Activated CD8-positive, alpha-beta T cell treated with anti-CD3 and anti-CD28 coated beads, Interleukin-2, amount 10 ng/mL, durations not matched to agents 7 days and 5 days (primary cell): ENCODE data around the gene KCNK17. TPM values are rescaled to one million over a fixed set of nuclear protein-coding genes. Genes with fewer than 3 reads are reported as not detected.

Experiments
- ATAC-seq: fragments of 150-1000 bp; cut with Tn5 transposase; one replicate; pipeline ENCODE4 v1.10.0; 2021; ENCODE audit warnings: moderate library complexity
- CTCF ChIA-PET: fragments of 350-600 bp; sonication (Branson Sonifier 250); formaldehyde crosslinking; loops from one replicate; lab custom pipeline; 2021; ENCODE audit warnings: antibody characterized with exemption; lab: Charles Lee
- POLR2A ChIA-PET: fragments of 350-600 bp; sonication (Branson Sonifier 250); formaldehyde crosslinking; loops from one replicate; lab custom pipeline; 2021; ENCODE audit warnings: antibody characterized with exemption; lab: Charles Lee
- DNase-seq: peaks from one replicate; pipeline ENCODE4 v3.0.0-alpha.2; 2020
- H3K27ac Mint-ChIP-seq: one replicate; pipeline ENCODE4 v1.8.0; 2021; ENCODE audit warnings: mild to moderate bottlenecking, mixed read lengths
- H3K27me3 Mint-ChIP-seq: one replicate; pipeline ENCODE4 v1.8.0; 2021; ENCODE audit warnings: low read depth, mixed read lengths
- H3K36me3 Mint-ChIP-seq: one replicate; pipeline ENCODE4 v1.8.0; 2021; ENCODE audit warnings: low read depth, mixed read lengths
- H3K4me1 Mint-ChIP-seq: one replicate; pipeline ENCODE4 v1.8.0; 2021; ENCODE audit warnings: low read depth, mixed read lengths
- H3K4me3 Mint-ChIP-seq: one replicate; pipeline ENCODE4 v1.8.0; 2021; ENCODE audit warnings: mild to moderate bottlenecking, mixed read lengths
- H3K9me3 Mint-ChIP-seq: one replicate; pipeline ENCODE4 v1.8.0; 2022; ENCODE audit warnings: mixed read lengths; ENCODE audit not compliant: insufficient read depth
- total RNA-seq, 2 experiments: library from RNA; stranded (reverse); gene quantifications; one replicate each; pipeline ENCODE4 v1.2.3, GENCODE V29; 2021

The KCNK17 gene
- total RNA-seq, 2 experiments from 2014 or later: not detected

DNA sequence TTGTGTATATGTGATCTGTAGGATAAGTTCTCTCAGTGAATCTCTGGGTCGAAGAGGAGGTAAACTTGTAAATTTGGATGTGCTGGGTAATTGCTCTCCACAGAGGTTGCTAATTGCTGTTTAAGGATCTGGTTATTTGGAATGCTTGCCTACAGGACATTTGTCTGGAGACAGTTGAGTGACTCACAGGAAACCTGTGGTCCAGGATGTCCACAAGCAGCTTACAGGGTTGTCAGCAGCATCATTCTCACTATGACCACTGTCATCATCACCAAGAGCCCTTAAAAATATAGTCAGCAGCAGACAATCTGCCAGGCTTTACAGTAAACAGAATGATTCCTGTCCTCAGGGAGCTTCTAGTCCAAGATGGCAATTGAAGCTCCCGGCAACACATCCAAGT lies 53.8 kb downstream of the KCNK17 start:
- no peaks in the 10 kb centered on the region for H3K36me3 Mint-ChIP-seq
- DNase-seq (no peak), ATAC-seq (no peak)
- no peak overlapping the region for H3K27ac Mint-ChIP-seq
- no peaks in the 10 kb centered on the region for H3K9me3 Mint-ChIP-seq
- H3K27me3 Mint-ChIP-seq: peaks cover 7% of the 10 kb centered on the region
- ChIA-PET CTCF (interaction anchor here (0.5 kb wide), 1 partner anchor 95 kb away, joined by 3 read pairs; no protein-coding TSS in a partner anchor), POLR2A (no interaction called here)
- no peak overlapping the region for H3K4me3 Mint-ChIP-seq
- H3K4me1 Mint-ChIP-seq: no peaks in the 10 kb centered on the region

DNA sequence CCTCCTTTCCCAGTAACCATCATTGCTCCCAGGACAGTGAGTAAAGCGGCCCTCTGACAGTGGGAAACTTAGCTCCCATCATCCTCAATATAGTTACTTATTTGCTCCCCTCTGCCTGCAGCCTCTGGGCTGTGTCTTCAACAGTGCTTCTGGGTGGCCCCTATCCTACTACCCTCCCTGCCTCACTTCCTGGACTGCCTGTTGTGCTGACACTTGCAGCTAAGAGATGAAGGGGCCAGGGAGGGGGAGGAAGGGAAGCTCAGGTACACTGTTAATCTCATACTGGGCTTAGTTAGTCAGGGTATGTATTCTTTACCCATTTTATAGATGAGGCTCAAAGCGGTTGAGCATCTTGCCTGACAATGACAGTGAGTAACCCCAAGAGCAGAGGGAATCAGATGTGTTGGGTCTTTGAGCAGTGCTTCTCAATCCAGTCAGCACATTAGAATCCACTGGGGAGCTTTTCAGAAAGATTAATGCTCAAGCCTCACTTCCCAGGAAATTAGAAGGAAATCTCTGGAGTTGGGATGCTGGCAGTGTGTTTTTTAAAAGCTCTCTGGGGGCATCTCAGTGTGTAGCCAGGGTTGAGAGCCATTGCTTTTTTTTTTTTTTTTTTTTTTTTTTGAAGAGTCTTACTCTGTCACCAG lies 57.8 kb downstream of the KCNK17 start:
- H3K9me3 Mint-ChIP-seq: no peaks in the 10 kb centered on the region
- peaks cover 13% of the 10 kb centered on the region for H3K27me3 Mint-ChIP-seq
- H3K4me1 Mint-ChIP-seq: no peaks in the 10 kb centered on the region
- ChIA-PET CTCF (no interaction called here), POLR2A (no interaction called here)
- H3K27ac Mint-ChIP-seq: no peak overlapping the region
- no peaks in the 10 kb centered on the region for H3K36me3 Mint-ChIP-seq
- DNase-seq (no peak), ATAC-seq (no peak)
- no peak overlapping the region for H3K4me3 Mint-ChIP-seq

DNA sequence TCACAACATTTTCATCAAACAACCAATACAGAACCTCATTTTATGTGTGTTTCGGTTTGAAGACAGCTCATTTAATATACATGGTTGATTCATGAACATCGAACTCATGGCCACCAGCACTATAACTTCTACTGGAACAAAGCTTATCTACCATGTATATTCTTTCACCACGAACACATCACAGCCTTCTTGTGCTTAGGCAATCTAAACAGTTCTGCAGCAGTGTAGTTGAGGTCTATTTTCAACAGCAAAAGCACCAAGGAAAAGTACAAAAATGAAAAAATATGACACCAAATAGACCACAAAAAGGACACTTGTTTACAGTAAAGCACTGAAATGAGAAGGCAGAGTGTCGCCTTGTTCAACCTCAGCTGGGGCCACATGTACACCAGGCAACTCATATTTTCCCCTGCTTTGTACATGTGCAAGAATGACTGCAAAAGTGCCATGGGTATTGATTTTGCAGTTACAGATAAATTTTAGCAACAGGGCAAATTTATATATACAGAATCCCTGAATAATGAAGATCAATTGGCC lies 59.2 kb downstream of the KCNK17 start:
- DNase-seq: no peak
- POLR2A ChIA-PET: no interaction called here
- Mint-ChIP-seq H3K4me3 (no peak overlapping the region), H3K27me3 (peaks cover 11% of the 10 kb centered on the region), H3K27ac (no peak overlapping the region), H3K36me3 (no peaks in the 10 kb centered on the region), H3K9me3 (no peaks in the 10 kb centered on the region), H3K4me1 (no peaks in the 10 kb centered on the region)
- no peak for ATAC-seq
- CTCF ChIA-PET: interaction anchor here (0.6 to 0.7 kb wide), 2 partner anchors 48 to 88 kb away, joined by 3 to 4 read pairs; no protein-coding TSS in a partner anchor

DNA sequence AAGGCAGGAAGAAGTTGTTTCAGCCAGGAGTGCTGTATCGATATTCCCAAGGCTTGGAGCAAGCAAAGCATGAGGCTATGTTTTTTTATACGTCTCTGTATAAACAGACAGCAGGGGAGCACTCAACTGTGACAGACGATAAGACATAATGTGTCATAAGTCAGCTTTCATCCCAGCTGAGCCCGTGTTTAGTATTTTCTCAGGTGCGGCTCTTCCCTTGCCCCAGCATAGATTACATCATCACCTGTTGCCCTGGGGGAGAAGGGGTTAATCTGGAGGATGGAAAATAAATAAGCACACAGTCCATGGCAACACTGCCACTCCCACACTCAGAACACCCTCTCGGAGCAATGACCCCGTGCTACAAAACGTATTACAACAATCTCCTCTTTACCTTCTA lies 62.8 kb downstream of the KCNK17 start:
- DNase-seq (no peak), ATAC-seq (no peak)
- ChIA-PET CTCF (no interaction called here), POLR2A (no interaction called here)
- Mint-ChIP-seq H3K9me3 (no peaks in the 10 kb centered on the region), H3K27me3 (peaks cover 9% of the 10 kb centered on the region), H3K27ac (no peak overlapping the region), H3K36me3 (no peaks in the 10 kb centered on the region), H3K4me3 (no peak overlapping the region), H3K4me1 (peaks cover 7% of the 10 kb centered on the region)

DNA sequence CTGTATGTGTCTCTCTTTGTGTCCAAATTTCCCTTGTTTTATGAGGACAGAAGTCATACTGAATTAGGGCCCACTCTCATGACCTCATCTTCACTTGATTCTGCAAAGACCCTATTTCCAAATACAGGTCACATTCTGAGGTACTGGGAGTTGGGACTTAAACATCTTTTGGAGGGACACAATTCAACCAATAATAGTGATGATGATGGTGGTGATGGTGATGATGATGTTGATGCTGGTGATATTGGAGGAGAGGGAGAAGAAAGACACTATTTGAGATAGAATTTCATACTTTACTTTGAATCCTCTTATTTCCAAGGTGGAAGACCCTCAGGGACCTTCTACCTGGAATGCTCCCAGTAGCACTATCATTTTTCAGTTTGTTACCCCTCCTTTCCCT lies 63.7 kb downstream of the KCNK17 start:
- no peak overlapping the region for H3K27ac Mint-ChIP-seq
- no peaks in the 10 kb centered on the region for H3K9me3 Mint-ChIP-seq
- no peak overlapping the region for H3K4me3 Mint-ChIP-seq
- H3K36me3 Mint-ChIP-seq: no peaks in the 10 kb centered on the region
- H3K4me1 Mint-ChIP-seq: peaks cover 7% of the 10 kb centered on the region
- no peak for DNase-seq
- ATAC-seq: no peak
- peaks cover 6% of the 10 kb centered on the region for H3K27me3 Mint-ChIP-seq
- ChIA-PET CTCF (no interaction called here), POLR2A (no interaction called here)

DNA sequence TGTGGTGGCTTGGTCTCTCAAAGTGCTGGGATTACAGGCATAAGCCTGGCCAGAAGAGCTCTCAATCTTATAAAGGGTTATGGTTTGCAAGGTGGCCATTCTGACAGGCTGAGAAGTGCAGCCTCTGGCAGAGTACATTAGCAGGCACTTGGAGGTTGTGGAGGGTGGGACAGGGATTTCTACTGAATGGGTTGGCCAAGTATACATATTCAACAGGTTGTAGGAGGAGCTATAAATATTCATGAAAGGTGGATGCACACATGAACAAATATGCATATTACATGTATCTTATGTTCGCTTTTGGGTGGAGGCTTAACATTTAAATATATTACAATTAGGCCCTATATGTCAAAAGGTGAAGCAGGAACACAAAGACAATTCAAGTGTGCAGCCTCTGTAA lies 64.9 kb downstream of the KCNK17 start:
- Mint-ChIP-seq H3K27me3 (peaks cover 6% of the 10 kb centered on the region), H3K9me3 (no peaks in the 10 kb centered on the region), H3K4me1 (peaks cover 7% of the 10 kb centered on the region), H3K4me3 (no peak overlapping the region), H3K27ac (no peak overlapping the region), H3K36me3 (no peaks in the 10 kb centered on the region)
- ChIA-PET CTCF (interaction anchor here (1.6 kb wide), 1 partner anchor 10 kb away, joined by 3 read pairs; no protein-coding TSS in a partner anchor), POLR2A (no interaction called here)
- DNase-seq: no peak
- no peak for ATAC-seq

Other genes starting within 250 kb of the KCNK17 start
- 10 to 100 TPM; 11.0 to 11.8 TPM for gene SAYSD1, start 199.2 kb downstream of the KCNK17 start, total RNA-seq
- gene KCNK5, start 84.9 kb downstream of the KCNK17 start, total RNA-seq: 10 to 100 TPM; 12.0 TPM
- not detected for gene KCNK16, start 8.3 kb upstream of the KCNK17 start, total RNA-seq